Ishikawa (cell line): Measurements from ENCODE around the gene PIK3CD.

Source experiments
- EGR1 ChIP-seq: IDR thresholded peaks from 2 replicates; pipeline ENCODE4 v1.6.1; 2012
- MAX ChIP-seq: IDR thresholded peaks from 2 replicates; pipeline ENCODE4 v1.6.1; 2012
- REST ChIP-seq: IDR thresholded peaks from 2 replicates; pipeline ENCODE4 v1.6.1; 2012; ENCODE audit warnings: low read depth, mild to moderate bottlenecking
- TAF1 ChIP-seq: IDR thresholded peaks from 2 replicates; pipeline ENCODE4 v1.6.1; 2012; ENCODE audit warnings: low read depth, mild to moderate bottlenecking
- TCF12 ChIP-seq: IDR thresholded peaks from 2 replicates; pipeline ENCODE4 v1.6.1; 2012; ENCODE audit warnings: low read depth
- TEAD4 ChIP-seq: IDR thresholded peaks from 2 replicates; pipeline ENCODE4 v1.6.1; 2012

DNA sequence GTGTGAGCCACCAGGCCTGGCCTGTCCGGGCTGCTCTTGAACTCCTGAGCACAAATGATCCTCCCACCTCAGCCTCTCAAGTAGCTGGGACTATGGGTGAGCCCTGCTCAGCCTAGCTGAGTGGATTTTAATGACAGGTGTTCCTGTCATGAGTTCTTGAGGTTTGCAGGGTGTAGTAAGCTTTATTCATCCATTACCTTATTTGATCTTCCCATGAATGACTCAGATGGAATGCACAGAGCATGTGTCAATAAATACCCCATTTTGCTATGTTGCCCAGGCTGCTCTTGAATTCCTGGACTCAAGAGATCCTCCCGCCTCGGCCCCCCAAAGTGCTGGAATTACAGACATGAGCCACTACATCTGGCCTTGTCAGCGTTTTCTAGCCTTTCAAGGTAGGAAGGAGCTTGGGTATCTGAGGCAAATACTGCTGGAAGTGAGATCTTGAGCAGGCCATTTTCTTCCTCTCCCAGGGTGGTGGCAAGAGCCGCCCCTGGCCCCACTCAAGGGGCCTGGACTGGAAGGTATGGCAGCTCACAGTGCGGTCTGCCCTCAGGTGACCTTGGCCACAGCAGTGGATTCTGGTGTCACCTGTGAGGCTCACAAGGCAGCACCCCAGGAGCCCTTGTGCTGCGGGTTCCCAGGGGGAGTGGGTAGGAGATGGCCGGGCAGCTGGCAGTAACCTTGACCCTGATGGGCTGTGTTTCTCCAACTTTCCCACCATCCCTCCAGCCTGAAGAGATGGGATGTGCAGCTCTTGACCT, 20.0 kb downstream of the PIK3CD start:
- TF ChIP-seq REST (no peak), TEAD4 (no peak), TCF12 (no peak), TAF1 (no peak), MAX (no peak), EGR1 (no peak)
